ENCODE data around the gene NUP205. TPM values are rescaled to one million over a fixed set of nuclear protein-coding genes. Genes with fewer than 3 reads are reported as not detected.
"Not testable (repeated sequence)": the region's sequence is repeated elsewhere in the genome, so short reads cannot be mapped to it uniquely, and the experiment has no call there.

The NUP205 gene
- polyA plus RNA-seq, 3 donors = 65.1 to 77.3 (median 68.3) TPM

GRCh38 chr7:135681762-135682161 is 124.0 kb downstream of the NUP205 start:
- no peak for DNase-seq (ENCODE audit: extremely low read depth in 1 of 11, low read depth in 9 of 11, low spot score in 4 of 11)

GRCh38 chr7:135682191-135682590 is 124.5 kb downstream of the NUP205 start:
- no peak for DNase-seq (ENCODE audit: extremely low read depth in 1 of 11, low read depth in 9 of 11, low spot score in 4 of 11)

DNA sequence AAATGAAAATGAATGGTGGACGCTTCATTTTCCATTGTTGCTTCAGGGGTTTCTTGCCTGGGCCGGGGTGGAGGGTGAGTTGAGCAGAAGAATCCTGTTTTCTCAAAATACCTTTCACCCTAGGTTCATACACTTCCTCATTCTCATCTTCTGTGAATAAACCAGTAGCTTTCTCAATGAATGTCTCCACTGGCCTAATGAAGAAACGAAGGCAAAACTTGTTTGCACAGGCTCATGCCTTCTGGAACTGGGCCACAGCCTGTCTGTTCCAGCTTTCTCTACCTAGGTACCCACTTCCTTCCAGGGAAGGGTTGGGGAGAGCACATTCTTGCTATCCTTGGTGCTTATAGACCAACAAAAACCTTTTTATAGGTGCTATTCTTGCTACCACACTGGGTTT is 125.9 kb downstream of the NUP205 start:
- no peak for DNase-seq (ENCODE audit: extremely low read depth in 1 of 11, low read depth in 9 of 11, low spot score in 4 of 11)

DNA sequence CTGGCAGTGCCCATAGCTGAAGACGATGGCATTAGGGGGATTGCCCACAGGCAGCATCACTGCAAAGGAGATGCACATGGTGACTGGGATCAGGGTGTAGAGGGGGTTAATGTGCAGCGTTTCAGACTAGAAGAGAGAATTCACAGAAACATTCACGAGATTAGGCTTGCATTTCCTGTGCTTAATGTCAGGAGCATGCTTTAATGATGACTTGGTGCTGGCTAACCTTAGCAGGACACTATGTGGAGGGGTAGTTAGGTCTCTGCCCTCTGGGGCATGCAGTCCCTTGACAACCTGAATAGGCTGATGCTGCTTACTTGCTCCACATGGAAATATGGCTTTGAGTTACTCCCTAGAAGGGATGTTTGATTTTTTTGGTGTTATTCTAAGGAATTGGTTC is 126.4 kb downstream of the NUP205 start:
- DNase-seq (ENCODE audit: extremely low read depth in 1 of 11, low read depth in 9 of 11, low spot score in 4 of 11) = no peak

DNA sequence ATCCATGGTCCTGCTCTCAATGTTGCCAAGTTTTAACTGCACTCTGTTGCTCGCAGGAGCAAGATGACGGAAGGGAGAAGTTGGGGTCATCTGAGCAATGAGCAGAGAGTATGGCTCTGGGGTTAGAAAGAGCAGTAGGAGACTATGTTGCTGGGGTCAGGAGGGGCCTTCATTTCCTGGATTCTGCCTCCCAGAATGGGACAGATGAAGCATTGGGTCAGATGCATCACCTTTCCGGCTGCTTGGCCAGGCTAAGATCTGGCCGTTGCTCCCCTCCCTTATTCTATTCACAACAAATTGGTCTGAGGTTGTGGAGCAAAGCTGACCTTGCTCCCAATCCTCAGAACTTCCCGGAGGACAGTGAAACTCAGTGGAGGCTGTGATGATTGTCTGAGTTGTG is 127.0 kb downstream of the NUP205 start:
- DNase-seq (ENCODE audit: extremely low read depth in 1 of 11, low read depth in 9 of 11, low spot score in 4 of 11) = no peak

GRCh38 chr7:135685306-135686084 is 127.8 kb downstream of the NUP205 start:
- DNase-seq (ENCODE audit: extremely low read depth in 1 of 11, low read depth in 9 of 11, low spot score in 4 of 11) = no peak

DNA sequence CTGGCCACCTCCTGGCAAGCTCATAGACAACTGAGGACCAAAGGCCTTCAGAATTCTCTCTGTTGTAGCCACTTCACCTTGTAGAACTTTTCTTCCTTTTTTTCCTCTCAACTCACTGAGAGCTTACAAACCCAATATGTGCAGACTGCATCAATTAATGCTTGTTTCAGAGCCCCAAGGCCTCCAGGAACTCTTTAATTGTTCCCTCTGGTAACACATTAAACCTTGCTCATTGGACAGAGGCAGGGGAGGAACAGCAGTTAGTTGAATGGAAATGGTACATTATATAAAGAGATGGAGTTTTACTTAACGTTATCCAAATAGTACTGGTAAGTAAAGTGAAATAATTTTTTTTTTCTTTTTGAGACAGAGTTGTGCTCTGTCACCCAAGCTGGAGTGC is 129.7 kb downstream of the NUP205 start:
- no peak for DNase-seq (ENCODE audit: extremely low read depth in 1 of 11, low read depth in 9 of 11, low spot score in 4 of 11)

DNA sequence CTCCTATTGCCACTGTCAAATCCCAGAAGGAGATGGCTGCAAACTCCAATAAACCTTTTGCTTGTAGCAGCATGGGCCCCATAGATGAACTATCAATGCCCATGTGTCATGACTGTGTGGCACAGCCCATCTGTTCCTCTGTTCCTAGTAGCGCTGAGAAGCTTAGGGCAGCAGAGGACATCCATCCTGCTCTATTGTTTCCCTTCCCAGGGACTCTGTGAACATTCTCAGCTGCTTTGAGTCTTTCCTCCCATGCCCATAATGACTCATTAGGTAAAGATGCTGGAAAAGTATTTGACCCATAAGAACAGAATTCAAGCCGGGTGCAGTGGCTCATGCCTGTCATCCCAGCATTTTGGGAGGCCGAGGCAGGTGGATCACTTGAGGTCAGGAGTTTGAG is 132.8 kb downstream of the NUP205 start:
- no peak for DNase-seq (ENCODE audit: extremely low read depth in 1 of 11, low read depth in 9 of 11, low spot score in 4 of 11)

DNA sequence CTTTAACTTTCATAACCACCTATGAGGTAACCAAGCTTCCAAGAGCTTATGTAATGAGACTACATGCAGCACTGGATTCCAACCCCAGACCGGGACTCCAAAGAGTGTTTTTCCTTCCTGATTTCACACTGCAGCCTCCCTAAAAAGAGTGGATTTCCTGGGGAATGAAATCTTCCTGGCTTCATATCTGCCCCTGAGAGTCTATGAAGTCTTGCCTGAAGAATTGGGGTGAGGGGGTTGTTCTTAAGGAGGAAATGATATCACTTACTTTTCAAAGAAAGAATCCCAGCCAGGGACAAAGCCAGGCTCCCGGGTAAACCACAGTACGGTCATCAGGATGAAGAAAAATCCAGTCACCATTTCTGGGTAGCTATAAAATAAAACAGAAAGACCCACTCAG is 134.3 kb downstream of the NUP205 start:
- DNase-seq (ENCODE audit: extremely low read depth in 1 of 11, low read depth in 9 of 11, low spot score in 4 of 11) = no peak

- not testable (repeated sequence) for DNase-seq (ENCODE audit: extremely low read depth in 1 of 11, low read depth in 9 of 11, low spot score in 4 of 11)
These were observed 134.9 kb downstream of the NUP205 start for GRCh38 chr7:135692606-135693005.

GRCh38 chr7:135693558-135693957 is 135.8 kb downstream of the NUP205 start:
- DNase-seq (ENCODE audit: extremely low read depth in 1 of 11, low read depth in 9 of 11, low spot score in 4 of 11) = no peak

GRCh38 chr7:135697276-135698049 is 139.7 kb downstream of the NUP205 start:
- no peak for DNase-seq (ENCODE audit: extremely low read depth in 1 of 11, low read depth in 9 of 11, low spot score in 4 of 11)

Other genes starting within 250 kb of the NUP205 start
- gene CNOT4, start 47.8 kb upstream of the NUP205 start, polyA plus RNA-seq (ENCODE audit: insufficient read length in 3 of 3) = 10 to 100 TPM; 32.1 to 34.6 (median 33.2) TPM
- 10 to 100 TPM; 68.3 to 99.3 (median 69.4) TPM for gene STMP1, start 104.6 kb downstream of the NUP205 start, polyA plus RNA-seq (ENCODE audit: insufficient read length in 3 of 3)
- 1 to 10 TPM; 1.2 to 6.7 (median 1.9) TPM for gene SLC13A4, start 170.3 kb downstream of the NUP205 start, polyA plus RNA-seq (ENCODE audit: insufficient read length in 3 of 3)
- not detected for gene FAM180A, start 190.9 kb downstream of the NUP205 start, polyA plus RNA-seq (ENCODE audit: insufficient read length in 3 of 3)